Fibroblast of lung (primary cell): ENCODE results near the gene EIF2B2. TPM values are rescaled to one million over a fixed set of nuclear protein-coding genes. Genes with fewer than 3 reads are reported as not detected.

Experiments used
- DNase-seq, 2 donors: peaks; one replicate each; pipeline versions ENCODE4 v3.0.0 to v3.0.0-alpha.2; 2010; ENCODE audit warnings: low read depth in 2 of 2
- H2AFZ ChIP-seq: 2 replicates; pipeline ENCODE4 v1.5.1; 2012; ENCODE audit warnings: low read length, control low read depth, inconsistent platforms
- H3K27ac ChIP-seq: 2 replicates; pipeline ENCODE4 v1.5.1; 2011; ENCODE audit warnings: low read length, control low read depth; ENCODE audit not compliant: insufficient read depth
- H3K27me3 ChIP-seq: 2 replicates; pipeline ENCODE4 v1.5.1; 2011; ENCODE audit warnings: mild to moderate bottlenecking, low read length; ENCODE audit not compliant: control insufficient read depth, insufficient read depth
- H3K36me3 ChIP-seq: 2 replicates; pipeline ENCODE4 v1.5.1; 2011; ENCODE audit warnings: low read length; ENCODE audit not compliant: control insufficient read depth, insufficient read depth
- H3K4me1 ChIP-seq: 2 replicates; pipeline ENCODE4 v1.5.1; 2011; ENCODE audit warnings: low read length; ENCODE audit not compliant: control insufficient read depth, insufficient read depth; ENCODE audit errors: extremely low read depth
- H3K4me2 ChIP-seq: 2 replicates; pipeline ENCODE4 v1.5.1; 2011; ENCODE audit warnings: low read length, control low read depth; ENCODE audit not compliant: insufficient read depth; ENCODE audit errors: extremely low read depth
- H3K4me3 ChIP-seq, 4 experiments: fragments of 200-600 bp in 1 of 4; sonication (generic) in 1 of 4; replicated peaks in 1 of 4; 2 replicates each; pipeline ENCODE4 v1.5.1; 2011 to 2016; ENCODE audit warnings: low read length in 4 of 4, low read depth in 3 of 4, mild to moderate bottlenecking in 3 of 4, control low read depth in 2 of 4, inconsistent platforms in 1 of 4, mixed read lengths in 1 of 4; ENCODE audit not compliant: insufficient read depth in 1 of 4; ENCODE audit errors: control extremely low read depth in 1 of 4
- H3K79me2 ChIP-seq: 2 replicates; pipeline ENCODE4 v1.5.1; 2012; ENCODE audit warnings: mild to moderate bottlenecking, low read length, inconsistent platforms; ENCODE audit not compliant: control insufficient read depth, insufficient read depth
- H3K9ac ChIP-seq: 2 replicates; pipeline ENCODE4 v1.5.1; 2011; ENCODE audit warnings: mild to moderate bottlenecking, low read length, control low read depth; ENCODE audit not compliant: insufficient read depth
- H3K9me3 ChIP-seq: 2 replicates; pipeline ENCODE4 v1.5.1; 2012; ENCODE audit warnings: low read depth, low read length; ENCODE audit not compliant: control insufficient read depth, insufficient read depth
- H4K20me1 ChIP-seq: 2 replicates; pipeline ENCODE4 v1.5.1; 2011; ENCODE audit warnings: low read length; ENCODE audit not compliant: control insufficient read depth, insufficient read depth; ENCODE audit errors: extremely low read depth
- EZH2 ChIP-seq: IDR thresholded peaks from 2 replicates; pipeline ENCODE4 v1.5.1; 2012; ENCODE audit warnings: low read length, control low read depth, mild to moderate bottlenecking; ENCODE audit errors: missing control alignments
- polyA plus RNA-seq, 2 donors: library from polyadenylated mRNA; depleted of rRNA in 1 of 2; stranded (reverse) in 1 of 2; unstranded in 1 of 2; fragments of >200 nt; gene quantifications; 2 replicates each; pipeline ENCODE4 v1.2.1, GENCODE V29; 2011 to 2012; ENCODE audit warnings: missing spikeins in 1 of 2
- total RNA-seq: library from RNA; depleted of rRNA; stranded (reverse); fragments of >200 nt; gene quantifications from 2 replicates; pipeline ENCODE4 v1.2.1, GENCODE V29; 2014
- TF ChIP-seq, protein P1 (sequence below), 2 donors: IDR thresholded peaks in 1 of 2; conservative IDR thresholded peaks in 1 of 2; 1 replicate in 1 of 2; 2 replicates in 1 of 2; pipeline ENCODE4 v1.5.1; 2011 to 2012; ENCODE audit warnings: low read length in 2 of 2, control low read depth in 1 of 2, inconsistent platforms in 1 of 2, low read depth in 1 of 2, mild to moderate bottlenecking in 1 of 2

EIF2B2 gene
- total and polyA plus RNA-seq, 2 donors (not counting 1 experiment from before 2014, with no cell fraction given): 30.2 to 83.6 TPM

DNA sequence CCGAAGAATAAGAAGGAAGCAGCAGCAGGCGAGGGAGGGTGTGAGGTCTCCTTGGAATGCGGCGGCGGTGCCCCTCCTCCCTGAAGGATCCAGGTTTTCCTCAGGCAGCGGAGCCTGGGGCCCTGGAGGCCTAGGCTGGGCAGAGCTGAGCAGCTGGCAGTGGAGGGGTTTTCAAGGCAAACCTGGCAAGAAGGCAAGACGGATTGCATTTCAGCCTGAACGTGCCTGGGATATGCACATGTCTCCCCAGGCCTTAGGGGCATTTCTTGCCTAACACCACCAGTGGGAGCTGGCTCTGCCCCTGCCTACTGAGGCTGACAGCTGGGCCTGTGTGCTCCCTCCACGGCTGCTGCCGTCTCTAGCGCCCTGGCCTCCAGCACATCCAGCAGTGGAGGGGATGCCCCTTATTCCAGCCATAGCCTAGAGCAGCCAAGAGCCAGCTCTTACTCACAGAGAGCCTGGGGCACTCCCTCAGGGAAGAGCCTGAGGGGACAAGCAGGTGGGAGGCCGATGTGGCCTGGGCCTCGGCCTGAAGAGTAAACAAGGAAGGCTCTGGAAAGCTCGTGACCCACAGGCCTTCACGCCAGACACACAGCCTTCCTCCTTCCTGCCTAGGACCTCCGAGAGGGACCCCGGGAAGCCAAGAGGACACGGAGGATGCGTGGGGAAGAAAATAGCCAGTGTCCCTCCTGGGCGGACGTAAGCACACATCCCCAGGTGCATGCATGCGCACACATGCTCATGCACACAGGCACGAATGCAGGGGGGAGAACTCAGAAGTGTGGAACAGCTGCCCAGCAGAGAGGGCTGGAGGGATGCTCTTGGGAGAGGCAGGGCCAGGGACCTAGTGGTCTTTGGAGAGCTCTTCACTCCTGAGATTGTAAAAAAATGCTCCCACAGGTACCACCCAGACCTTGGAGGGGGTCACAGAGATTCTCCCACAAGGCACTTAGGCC, 23.0 kb upstream of the EIF2B2 start:
- DNase-seq: peak; percentile 21 to 38
- H3K36me3 ChIP-seq: no peaks in the 10 kb centered on the region
- no peak overlapping the region for H2AFZ ChIP-seq
- H3K9ac ChIP-seq: no peak overlapping the region
- no peaks in the 10 kb centered on the region for H4K20me1 ChIP-seq
- no peak overlapping the region for H3K4me2 ChIP-seq
- H3K27me3 ChIP-seq: no peaks in the 10 kb centered on the region
- H3K9me3 ChIP-seq: no peaks in the 10 kb centered on the region
- H3K27ac ChIP-seq: no peak overlapping the region
- no peak overlapping the region for H3K4me3 ChIP-seq
- no peak for TF ChIP-seq EZH2
- TF ChIP-seq, protein P1, sequence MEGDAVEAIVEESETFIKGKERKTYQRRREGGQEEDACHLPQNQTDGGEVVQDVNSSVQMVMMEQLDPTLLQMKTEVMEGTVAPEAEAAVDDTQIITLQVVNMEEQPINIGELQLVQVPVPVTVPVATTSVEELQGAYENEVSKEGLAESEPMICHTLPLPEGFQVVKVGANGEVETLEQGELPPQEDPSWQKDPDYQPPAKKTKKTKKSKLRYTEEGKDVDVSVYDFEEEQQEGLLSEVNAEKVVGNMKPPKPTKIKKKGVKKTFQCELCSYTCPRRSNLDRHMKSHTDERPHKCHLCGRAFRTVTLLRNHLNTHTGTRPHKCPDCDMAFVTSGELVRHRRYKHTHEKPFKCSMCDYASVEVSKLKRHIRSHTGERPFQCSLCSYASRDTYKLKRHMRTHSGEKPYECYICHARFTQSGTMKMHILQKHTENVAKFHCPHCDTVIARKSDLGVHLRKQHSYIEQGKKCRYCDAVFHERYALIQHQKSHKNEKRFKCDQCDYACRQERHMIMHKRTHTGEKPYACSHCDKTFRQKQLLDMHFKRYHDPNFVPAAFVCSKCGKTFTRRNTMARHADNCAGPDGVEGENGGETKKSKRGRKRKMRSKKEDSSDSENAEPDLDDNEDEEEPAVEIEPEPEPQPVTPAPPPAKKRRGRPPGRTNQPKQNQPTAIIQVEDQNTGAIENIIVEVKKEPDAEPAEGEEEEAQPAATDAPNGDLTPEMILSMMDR (conservative IDR thresholded peaks at IDR 0.05 in 1 of 2, IDR thresholded peaks at IDR 0.05 in 1 of 2; ENCODE audit: low read depth in 1 of 2, low read length in 2 of 2): peak; percentile 9
- H3K79me2 ChIP-seq: no peaks in the 10 kb centered on the region
- no peaks in the 10 kb centered on the region for H3K4me1 ChIP-seq

DNA sequence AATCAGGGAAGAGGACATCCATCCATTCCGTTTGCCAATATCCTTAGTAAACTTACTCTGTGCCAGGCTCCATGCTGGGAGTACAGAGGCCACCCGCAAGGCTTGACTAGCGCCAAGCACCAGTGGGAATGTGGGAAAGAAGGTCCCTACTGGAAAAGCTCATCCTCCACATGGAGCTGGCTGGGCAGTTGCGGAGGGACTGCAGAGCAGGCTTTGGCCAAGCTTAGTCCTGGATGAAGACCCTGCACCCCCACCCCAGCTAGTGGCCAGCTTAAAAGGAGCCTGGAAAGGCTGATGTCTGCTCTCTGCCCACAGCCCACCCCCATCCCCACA, 22.4 kb upstream of the EIF2B2 start:
- Histone ChIP-seq H2AFZ (no peak overlapping the region), H3K36me3 (no peaks in the 10 kb centered on the region), H3K4me1 (no peaks in the 10 kb centered on the region), H3K4me3 (no peak overlapping the region), H3K27ac (no peak overlapping the region), H4K20me1 (no peaks in the 10 kb centered on the region), H3K79me2 (no peaks in the 10 kb centered on the region), H3K27me3 (no peaks in the 10 kb centered on the region), H3K9ac (no peak overlapping the region), H3K9me3 (no peaks in the 10 kb centered on the region), H3K4me2 (no peak overlapping the region)
- DNase-seq: peak in 1 of 2 donors; percentile 20
- no peak for TF ChIP-seq EZH2
- TF ChIP-seq, protein P1 (conservative IDR thresholded peaks at IDR 0.05 in 1 of 2, IDR thresholded peaks at IDR 0.05 in 1 of 2; ENCODE audit: low read depth in 1 of 2, low read length in 2 of 2): no peak

DNA sequence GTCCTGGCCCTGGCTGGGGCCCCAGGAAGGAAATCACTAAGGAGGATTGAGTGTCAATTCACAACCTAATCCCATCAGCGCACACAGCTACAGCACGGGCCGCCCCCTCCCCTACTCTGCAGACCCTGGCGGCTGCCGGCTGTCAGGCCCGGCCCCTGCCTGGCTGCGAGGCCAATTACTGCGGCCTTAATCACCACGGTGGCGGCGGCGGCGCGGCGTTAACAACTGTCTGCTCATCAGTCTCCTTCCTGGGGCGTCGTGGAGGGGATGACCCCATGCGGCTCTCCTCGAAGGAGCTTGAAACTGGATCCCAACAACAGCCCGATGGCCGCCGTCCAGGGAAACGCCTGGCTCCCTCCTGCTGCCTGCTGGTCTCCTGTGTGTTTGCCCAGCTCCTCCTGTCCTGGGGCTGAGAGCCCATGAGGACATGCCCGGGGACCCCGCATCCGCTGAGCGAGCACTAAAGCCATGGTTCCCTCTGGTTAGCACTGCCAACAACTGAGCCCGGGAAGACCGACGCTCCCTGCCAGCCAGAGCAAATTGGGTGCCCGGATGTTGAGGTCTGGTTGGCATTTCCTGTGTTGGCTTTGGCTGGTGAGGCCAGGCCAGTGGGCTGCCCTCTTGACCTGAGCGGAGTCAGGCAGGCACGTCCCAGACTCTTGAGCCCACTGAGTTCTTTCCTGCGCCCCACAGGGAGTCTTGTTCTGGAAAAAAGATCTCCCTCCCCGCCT, 21.8 kb upstream of the EIF2B2 start:
- Histone ChIP-seq H3K79me2 (no peaks in the 10 kb centered on the region), H3K27me3 (no peaks in the 10 kb centered on the region), H3K9ac (no peak overlapping the region), H3K27ac (no peak overlapping the region), H3K4me2 (peak overlapping the region; percentile 35), H3K4me3 (no peak overlapping the region), H3K9me3 (no peaks in the 10 kb centered on the region), H3K4me1 (no peaks in the 10 kb centered on the region), H3K36me3 (no peaks in the 10 kb centered on the region), H2AFZ (peak overlapping the region; percentile 39), H4K20me1 (no peaks in the 10 kb centered on the region)
- TF ChIP-seq, protein P1 (conservative IDR thresholded peaks at IDR 0.05 in 1 of 2, IDR thresholded peaks at IDR 0.05 in 1 of 2; ENCODE audit: low read depth in 1 of 2, low read length in 2 of 2): no peak
- TF ChIP-seq EZH2: no peak
- DNase-seq: peak; percentile 64 to 72
